ENCODE data around the gene PSAPL1.

The PSAPL1 gene

GRCh38 chr4:7393601-7394575 is 40.8 kb downstream of the PSAPL1 start:
- no peak for DNase-seq

- DNase-seq, result no peak
Measured at GRCh38 chr4:7392438-7393421, 42.0 kb downstream of the PSAPL1 start.

DNA sequence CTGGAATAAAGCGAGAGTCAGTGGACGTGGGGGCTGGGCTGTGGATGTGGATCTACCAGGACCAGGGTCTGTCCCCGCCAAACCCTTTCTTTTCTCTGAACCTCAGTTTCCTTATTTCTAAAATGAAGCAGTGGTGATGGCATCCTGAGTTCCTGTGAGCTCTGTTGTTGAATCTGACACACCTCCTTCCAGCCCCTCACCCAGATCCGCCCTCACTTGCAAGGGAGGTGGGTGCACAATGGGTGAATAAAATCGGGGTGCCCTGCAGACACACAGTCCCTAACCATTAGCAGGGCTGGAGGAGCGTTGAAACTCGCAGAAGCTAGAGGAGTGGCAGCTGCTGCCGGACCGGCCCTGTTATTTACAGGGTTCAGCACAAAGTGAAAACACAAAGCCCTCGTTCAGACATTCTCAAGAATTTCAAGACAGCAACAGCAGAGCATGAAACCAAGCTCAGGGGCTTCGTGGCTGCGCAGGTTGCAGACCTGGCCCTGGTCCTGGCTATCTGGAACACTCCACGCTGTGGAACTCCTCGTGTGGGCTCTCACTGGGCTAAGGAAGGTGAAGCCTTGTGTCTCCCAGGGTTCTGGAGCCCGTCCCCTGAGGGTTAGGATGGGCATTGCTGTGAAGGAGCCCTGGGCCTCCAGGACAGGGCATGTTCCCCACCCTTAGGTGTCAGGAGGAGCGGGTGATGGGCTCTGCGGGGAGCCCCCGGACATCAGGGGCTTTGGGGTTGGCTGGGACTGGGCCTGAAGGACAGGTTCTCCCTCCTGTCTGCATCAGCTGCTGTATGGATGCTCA is 42.9 kb downstream of the PSAPL1 start:
- DNase-seq, result no peak

GRCh38 chr4:7390906-7391636 is 43.7 kb downstream of the PSAPL1 start:
- DNase-seq, result no peak

DNA sequence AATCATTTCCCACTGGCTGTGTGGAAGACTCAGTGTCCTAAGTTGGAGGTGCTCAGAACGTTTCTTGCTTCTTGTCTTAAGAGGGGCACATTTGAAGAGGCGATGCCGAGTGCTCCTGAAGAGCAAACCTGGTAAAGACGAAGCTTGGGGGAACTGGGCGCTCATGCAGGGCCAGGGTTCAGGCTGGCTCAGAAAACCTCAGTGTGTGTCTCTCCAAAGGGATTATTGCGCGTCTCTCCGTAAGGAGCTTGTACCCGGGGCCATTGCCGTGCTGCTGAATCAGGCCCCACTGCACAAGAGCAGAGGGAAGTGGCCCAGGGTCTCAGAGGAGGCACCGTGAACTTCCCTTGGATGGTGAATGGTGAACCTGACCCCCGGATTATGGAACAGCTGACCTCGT is 44.4 kb downstream of the PSAPL1 start:
- DNase-seq, result no peak

DNA sequence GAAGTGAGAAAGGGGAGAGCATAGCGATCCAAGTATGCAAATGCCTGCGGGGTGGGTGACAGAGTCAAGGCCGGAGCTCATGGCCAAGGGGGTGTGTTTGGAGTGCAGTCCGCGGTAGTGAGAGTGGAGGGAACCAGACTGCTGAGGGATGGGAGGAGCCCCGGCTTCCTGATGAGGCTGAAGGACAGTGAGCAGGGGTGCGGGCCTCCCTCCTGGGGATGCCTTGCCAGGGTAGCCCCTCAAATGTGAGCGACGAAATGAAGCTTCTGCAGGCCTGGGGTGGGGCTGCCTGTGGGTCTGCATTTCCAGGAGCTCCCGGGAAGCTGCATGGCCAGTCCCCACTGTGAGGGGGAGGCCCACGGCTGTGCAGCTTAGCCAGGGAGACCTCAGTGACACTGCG is 45.0 kb downstream of the PSAPL1 start:
- DNase-seq, result no peak

- DNase-seq, result no peak
Measured at GRCh38 chr4:7389101-7389701, 45.5 kb downstream of the PSAPL1 start.

- no peak for DNase-seq
Measured at GRCh38 chr4:7388627-7389026, 46.1 kb downstream of the PSAPL1 start.

DNA sequence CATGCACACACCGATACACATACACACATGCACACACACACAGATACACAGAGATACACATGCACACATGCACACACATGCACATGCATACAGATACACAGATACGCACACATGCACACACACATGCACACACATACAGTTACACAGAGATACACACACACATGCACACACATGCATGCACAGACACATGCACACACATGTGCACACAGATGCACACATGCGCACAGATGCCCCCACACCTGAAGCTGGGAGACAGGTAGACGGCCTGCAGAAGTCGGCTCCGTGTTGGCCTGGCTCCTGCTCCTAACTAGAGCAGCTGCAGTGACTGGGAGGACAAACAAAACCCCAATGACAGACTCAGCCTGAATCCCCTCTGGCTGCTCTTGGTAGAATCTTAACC is 46.8 kb downstream of the PSAPL1 start:
- DNase-seq, result no peak

GRCh38 chr4:7384929-7385890 is 49.5 kb downstream of the PSAPL1 start:
- no peak for DNase-seq

DNA sequence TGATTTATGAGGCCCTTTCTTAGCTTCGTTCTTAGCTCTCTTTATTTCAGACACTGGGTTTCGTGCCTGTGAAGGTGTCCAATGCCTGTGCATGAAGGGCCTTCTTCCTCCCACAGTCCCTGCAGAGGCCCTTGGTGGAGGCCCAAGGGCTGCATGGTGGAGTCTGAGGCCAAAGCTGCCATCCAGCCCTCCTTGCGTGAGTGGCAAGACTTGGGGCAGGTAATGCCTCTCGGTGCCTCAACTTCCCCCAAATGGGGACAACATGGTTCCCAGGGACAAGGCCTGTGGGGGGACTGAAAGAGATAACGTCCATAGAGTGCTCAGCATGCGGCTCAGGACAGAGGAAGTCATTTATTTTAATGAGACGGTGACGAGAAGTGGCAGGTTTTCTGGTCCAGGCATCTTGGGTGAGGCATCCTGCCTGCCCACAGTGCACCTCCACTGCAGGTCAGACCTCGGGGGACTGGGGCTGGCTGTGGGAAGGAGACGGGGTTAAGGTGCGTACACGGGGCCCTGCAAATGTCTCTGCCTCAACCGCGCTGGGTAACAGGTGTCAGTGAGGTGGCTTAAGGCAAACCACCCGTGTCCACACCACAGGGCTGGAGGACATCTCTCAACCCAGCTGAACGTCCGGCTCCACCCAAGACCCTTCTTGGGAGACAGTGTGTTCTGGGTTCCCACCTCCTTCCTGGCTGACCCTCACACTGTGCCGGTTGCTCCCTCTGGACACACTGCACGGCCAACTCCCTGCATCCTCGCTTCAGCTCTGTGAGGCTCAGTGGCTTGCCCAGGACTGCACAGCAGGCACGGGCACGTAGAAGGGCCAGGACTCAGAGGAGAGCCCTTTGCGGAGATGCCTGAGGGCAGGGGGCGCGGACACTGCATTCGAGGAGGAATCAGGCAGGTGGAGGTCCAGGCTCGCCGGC is 50.5 kb downstream of the PSAPL1 start:
- no peak for DNase-seq

DNA sequence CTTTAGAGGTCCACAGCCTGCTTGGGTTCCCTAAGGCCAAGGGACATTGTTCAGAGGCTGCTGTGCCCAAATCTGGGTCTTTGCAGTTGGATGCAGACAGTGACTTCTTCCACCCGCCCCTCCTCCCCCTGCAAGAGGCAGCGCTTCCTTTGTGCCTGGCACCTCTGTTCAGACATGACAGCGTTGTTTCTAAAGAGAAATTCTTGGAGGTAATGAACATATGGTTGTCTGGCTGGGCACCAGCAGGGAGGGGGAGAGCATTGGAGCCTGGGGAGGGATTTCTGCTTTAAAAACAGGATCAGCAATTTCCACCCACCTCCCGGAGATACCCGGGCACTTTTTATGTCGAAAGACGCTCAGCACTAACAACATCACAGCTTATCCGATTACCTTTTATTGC is 51.5 kb downstream of the PSAPL1 start:
- no peak for DNase-seq

- no peak for DNase-seq
Measured at GRCh38 chr4:7382634-7383014, 52.1 kb downstream of the PSAPL1 start.

GRCh38 chr4:7381890-7382633 is 52.7 kb downstream of the PSAPL1 start:
- no peak for DNase-seq

GRCh38 chr4:7381221-7381889 is 53.4 kb downstream of the PSAPL1 start:
- no peak for DNase-seq
